AG10803 (cell line): Measurements from ENCODE around the gene TTLL5.
A peak's percentile ranks its signal among the peaks of the same experiment; 100 is the strongest.

Experiments used
- DNase-seq: peaks from one replicate; pipeline ENCODE4 v3.0.0; 2010; ENCODE audit warnings: low read depth
- H3K4me3 ChIP-seq: 2 replicates; pipeline ENCODE4 v1.5.1; 2011; ENCODE audit warnings: mild to moderate bottlenecking, low read length, control low read depth
- TF ChIP-seq, protein P1 (sequence below): conservative IDR thresholded peaks from 2 replicates; pipeline ENCODE4 v1.5.1; 2011; ENCODE audit warnings: mild to moderate bottlenecking, low read length, control low read depth, inconsistent platforms

The TTLL5 gene, protein sequence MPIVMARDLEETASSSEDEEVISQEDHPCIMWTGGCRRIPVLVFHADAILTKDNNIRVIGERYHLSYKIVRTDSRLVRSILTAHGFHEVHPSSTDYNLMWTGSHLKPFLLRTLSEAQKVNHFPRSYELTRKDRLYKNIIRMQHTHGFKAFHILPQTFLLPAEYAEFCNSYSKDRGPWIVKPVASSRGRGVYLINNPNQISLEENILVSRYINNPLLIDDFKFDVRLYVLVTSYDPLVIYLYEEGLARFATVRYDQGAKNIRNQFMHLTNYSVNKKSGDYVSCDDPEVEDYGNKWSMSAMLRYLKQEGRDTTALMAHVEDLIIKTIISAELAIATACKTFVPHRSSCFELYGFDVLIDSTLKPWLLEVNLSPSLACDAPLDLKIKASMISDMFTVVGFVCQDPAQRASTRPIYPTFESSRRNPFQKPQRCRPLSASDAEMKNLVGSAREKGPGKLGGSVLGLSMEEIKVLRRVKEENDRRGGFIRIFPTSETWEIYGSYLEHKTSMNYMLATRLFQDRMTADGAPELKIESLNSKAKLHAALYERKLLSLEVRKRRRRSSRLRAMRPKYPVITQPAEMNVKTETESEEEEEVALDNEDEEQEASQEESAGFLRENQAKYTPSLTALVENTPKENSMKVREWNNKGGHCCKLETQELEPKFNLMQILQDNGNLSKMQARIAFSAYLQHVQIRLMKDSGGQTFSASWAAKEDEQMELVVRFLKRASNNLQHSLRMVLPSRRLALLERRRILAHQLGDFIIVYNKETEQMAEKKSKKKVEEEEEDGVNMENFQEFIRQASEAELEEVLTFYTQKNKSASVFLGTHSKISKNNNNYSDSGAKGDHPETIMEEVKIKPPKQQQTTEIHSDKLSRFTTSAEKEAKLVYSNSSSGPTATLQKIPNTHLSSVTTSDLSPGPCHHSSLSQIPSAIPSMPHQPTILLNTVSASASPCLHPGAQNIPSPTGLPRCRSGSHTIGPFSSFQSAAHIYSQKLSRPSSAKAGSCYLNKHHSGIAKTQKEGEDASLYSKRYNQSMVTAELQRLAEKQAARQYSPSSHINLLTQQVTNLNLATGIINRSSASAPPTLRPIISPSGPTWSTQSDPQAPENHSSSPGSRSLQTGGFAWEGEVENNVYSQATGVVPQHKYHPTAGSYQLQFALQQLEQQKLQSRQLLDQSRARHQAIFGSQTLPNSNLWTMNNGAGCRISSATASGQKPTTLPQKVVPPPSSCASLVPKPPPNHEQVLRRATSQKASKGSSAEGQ (N-terminal part only)

DNA sequence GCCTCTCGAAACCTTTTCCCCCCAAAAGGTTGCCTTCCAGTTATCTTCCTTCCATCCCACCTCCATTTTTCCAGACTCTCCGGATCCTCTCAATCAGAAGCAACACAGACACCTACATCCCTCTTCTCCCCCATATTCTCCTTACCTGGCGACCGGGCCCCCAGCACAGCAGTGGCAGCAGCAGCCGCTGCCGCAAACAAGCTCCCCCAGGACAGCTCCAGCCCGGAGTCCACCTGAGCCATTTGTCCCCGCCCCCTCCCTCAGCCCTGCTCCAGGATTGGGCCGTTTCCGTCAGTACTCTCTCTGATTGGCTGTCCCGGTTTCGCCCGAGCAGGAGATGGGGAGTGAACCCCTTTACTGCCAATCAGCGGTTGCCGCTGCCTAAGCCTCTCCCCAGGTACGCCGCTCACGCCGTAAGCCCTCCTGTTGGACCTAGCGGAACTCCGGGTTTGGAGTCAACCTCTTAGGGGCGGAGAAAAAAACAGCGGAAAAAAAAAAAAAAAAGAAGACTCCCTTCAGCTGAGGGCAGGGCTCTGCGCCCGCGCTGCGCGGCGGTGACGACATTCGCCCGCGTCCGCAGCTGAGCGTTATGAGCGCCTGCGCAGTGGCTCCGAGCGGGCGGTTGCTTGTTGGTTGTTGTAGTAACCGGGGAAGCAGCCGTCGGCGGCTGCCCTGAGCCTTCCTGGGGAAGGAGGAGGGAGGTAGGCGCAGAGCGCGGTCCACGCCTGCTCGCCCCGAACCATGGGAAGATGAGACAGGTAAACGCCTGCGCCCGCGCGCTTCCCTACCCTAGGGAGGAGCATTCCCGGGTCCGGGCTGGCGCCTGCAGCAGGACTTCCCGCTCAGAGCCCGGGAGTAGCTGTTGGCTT is at the start of gene TTLL5, which contains the start of gene ERG28:
TTLL5 (plus strand) TSS at position 617 of the 869 bp plus-strand sequence. CDS start 1,904 bp downstream, outside the sequence.
ERG28 (minus strand) TSS at position 247 of the 869 bp plus-strand sequence. CDS start 3,374 bp downstream, outside the sequence.
- peak; percentile 97 for DNase-seq
- peak within 1 kb of the TSS; percentile 94 for H3K4me3 ChIP-seq
- TF ChIP-seq, protein P1, sequence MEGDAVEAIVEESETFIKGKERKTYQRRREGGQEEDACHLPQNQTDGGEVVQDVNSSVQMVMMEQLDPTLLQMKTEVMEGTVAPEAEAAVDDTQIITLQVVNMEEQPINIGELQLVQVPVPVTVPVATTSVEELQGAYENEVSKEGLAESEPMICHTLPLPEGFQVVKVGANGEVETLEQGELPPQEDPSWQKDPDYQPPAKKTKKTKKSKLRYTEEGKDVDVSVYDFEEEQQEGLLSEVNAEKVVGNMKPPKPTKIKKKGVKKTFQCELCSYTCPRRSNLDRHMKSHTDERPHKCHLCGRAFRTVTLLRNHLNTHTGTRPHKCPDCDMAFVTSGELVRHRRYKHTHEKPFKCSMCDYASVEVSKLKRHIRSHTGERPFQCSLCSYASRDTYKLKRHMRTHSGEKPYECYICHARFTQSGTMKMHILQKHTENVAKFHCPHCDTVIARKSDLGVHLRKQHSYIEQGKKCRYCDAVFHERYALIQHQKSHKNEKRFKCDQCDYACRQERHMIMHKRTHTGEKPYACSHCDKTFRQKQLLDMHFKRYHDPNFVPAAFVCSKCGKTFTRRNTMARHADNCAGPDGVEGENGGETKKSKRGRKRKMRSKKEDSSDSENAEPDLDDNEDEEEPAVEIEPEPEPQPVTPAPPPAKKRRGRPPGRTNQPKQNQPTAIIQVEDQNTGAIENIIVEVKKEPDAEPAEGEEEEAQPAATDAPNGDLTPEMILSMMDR = no peak

DNA sequence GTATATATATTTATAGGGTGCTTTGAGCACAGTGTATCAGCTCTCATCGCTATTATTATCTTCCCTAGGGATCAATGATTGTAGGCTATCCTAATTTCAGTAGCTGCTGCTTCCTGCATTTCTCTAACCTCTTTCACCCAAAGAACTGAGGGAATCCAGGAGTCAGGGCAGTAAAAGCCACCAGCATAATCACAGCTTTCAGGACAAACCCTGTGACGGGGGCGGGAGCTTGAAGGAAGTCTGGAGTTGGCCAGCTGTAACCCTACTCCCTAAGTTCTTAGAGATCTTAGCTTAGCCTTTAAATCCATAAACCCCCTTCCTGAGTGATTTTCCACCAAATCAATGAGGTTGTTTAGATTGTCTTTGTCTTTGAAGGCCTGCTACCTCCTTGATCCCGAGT is 48.9 kb upstream of the TTLL5 start:
- TF ChIP-seq, protein P1 = no peak
- no peak overlapping the region for H3K4me3 ChIP-seq
- no peak for DNase-seq

DNA sequence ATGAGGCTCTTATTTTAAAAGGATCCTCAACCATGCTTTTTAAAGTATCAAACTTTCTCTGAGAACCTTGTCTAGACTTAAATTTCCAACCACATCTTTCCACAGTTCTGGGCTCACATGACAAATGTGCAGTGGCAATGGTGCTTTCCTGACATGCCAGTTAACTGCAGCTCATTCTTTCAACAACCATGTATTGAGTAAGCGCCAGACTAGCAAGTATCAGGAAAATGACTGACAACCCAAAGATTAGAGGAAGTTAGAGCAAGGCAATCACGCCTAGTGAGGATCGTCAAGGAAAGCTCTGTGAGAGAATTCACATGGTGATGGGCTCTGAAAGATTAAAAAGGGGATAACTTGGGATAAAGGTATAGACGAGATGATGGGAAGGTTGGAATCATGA is 46.9 kb upstream of the TTLL5 start:
- no peak overlapping the region for H3K4me3 ChIP-seq
- TF ChIP-seq, protein P1 = no peak
- no peak for DNase-seq

DNA sequence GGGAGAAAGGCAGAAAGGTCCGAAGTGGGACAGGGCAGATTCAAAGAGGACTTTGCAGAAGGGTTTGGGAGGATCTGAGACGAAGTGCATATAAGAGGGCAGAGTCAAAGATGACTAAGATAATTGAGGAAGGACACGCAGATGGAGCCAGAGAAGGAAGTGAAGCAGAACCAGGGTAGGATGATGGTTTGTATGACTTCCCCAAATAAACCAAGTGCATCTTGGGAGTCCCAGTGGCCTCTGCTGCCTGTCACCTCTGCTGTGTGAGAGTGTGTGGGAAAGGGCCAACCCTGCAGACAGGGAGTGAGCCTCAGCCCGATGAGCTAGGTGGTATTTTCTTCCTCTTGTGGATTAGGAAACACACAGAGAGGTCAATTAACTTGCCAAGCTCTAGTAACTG is 45.8 kb upstream of the TTLL5 start:
- TF ChIP-seq, protein P1 = no peak
- DNase-seq = no peak
- no peak overlapping the region for H3K4me3 ChIP-seq

DNA sequence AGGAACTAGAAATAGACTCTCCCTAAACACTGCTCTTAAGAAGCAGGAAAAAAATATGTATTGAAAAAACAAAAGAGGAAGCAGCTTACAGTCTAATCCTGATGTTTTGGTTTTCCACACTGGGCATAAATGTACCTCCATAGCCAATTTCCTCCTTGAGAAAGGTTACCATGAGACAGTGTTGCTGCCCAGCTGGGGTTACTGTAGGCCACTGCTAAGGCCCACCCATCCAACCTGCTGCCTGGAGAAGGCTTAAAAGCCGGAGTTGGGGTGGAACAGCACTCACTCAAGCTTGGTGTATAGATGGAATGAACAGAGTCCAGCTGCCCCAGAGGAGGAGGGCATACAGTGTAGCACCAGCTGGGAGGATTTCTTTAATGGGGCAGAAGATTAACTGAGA is 41.5 kb upstream of the TTLL5 start:
- DNase-seq = no peak
- no peak overlapping the region for H3K4me3 ChIP-seq
- TF ChIP-seq, protein P1 = no peak

DNA sequence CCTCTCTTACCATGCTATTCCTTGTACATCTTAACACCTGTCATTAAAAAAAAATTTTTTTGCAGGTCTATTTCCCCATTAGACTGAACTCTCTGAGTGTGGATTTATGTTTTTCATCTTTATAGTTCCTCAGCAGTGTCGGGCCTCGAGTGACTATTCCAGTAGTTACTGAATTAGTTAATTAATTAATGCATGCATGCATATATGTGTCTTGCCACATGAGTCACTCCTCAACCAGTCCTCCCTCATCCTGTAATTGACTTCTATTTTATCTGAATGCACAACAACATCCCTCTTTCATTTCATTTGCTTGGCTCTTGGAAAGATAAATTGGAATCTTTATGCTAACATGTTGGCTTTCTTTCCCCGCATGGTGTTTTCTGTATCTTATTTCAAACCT is 36.0 kb upstream of the TTLL5 start:
- TF ChIP-seq, protein P1 = no peak
- DNase-seq = no peak
- H3K4me3 ChIP-seq = no peak overlapping the region
